IPS DF 6.9 (cell line): ENCODE measurements around the gene UNC5C.

Experiments
- DNase-seq: peaks from one replicate; pipeline ENCODE4 v3.0.0-alpha.2; 2013; ENCODE audit warnings: low read depth, low spot score
- H3K27ac ChIP-seq: one replicate; pipeline ENCODE4 v1.5.1; 2013; ENCODE audit warnings: low read length, control low read depth
- H3K27me3 ChIP-seq: 2 replicates; pipeline ENCODE4 v1.6.1; 2013; ENCODE audit warnings: mild to moderate bottlenecking, low read length; ENCODE audit not compliant: control insufficient read depth, insufficient read depth
- H3K36me3 ChIP-seq: 2 replicates; pipeline ENCODE4 v1.6.1; 2013; ENCODE audit warnings: low read length; ENCODE audit not compliant: control insufficient read depth, insufficient read depth
- H3K4me1 ChIP-seq: 2 replicates; pipeline ENCODE4 v1.6.1; 2013; ENCODE audit warnings: low read length; ENCODE audit not compliant: control insufficient read depth, insufficient read depth
- H3K4me3 ChIP-seq: 2 replicates; pipeline ENCODE4 v1.5.1; 2013; ENCODE audit warnings: mild to moderate bottlenecking, low read length
- H3K9me3 ChIP-seq: 2 replicates; pipeline ENCODE4 v1.6.1; 2013; ENCODE audit warnings: low read length, inconsistent platforms; ENCODE audit not compliant: control insufficient read depth, insufficient read depth
- WGBS: extraction: QIAGEN DNeasy Blood & Tissue Kit; methylation state at CpG from one replicate; pipeline ENCODE4 v1.1.7; 2013; ENCODE audit warnings: mixed read lengths, missing lambda C conversion rate; ENCODE audit not compliant: insufficient read length, insufficient coverage; 5-methylcytosine and 5-hydroxymethylcytosine counted together

UNC5C gene

DNA sequence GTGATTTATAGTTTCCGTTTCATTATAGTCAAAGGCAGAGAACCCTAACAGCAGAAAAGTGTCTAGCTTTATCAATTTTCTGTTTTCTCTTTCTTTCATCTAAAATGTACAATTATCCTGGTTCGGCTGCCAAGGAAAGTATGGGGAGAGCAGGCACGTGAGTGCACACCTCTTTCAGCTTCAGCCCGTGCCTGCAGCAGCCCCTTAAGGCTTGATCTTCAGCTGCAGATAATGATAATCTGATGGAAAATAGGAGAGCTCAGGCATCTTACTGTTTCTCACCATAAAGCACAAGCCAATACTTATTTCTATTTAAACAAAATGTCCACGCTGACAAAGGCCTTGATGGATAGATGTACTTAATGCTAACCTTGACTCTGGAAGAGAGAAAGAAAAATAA lies 334.4 kb downstream of the UNC5C start:
- Histone ChIP-seq H3K4me3 (no peak overlapping the region), H3K27ac (no peak overlapping the region), H3K9me3 (no peaks in the 10 kb centered on the region), H3K36me3 (no peaks in the 10 kb centered on the region), H3K27me3 (no peaks in the 10 kb centered on the region), H3K4me1 (no peaks in the 10 kb centered on the region)
- DNase-seq: no peak
- WGBS: no CpG with 5 or more reads among the region's 5 CpGs

DNA sequence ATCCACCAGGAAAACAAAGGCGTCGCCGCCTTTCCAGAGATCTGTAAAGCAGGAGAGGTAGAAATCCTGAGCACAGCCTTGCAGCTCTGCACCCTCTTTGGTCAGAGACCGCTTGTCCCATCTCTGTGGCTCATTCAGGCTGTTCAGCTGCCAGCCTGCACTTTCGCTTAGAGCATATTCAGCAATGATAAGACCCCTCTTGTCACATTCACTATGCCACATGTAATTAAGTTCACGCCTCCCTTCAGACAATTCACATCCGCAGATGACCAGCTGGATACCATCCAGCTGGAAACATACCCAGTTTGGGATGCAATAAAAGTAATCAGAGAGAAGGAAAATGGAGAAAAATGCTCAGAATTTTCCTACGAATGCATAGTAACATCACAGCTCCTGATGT lies 335.4 kb downstream of the UNC5C start:
- no CpG with 5 or more reads among the region's 8 CpGs for WGBS
- H3K4me3 ChIP-seq: no peak overlapping the region

DNA sequence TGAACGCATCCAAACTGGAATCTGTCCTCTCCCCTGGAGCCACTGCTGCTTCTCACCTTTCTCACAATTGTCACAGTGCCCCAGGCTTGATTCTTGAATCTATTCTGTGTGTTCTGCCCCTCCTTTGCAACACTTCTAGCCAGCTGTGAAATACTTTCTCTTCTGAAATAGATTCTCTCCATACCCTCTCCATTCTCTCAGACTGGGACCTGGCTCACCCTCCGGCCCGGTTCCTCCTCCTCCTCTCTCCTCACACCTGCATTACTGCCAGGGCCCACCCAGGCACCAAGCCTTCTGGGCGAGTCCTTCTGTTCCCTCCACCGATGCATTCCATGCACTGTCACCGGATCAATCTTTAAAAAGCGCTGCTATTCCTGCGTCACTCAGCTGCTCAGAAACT lies 336.1 kb downstream of the UNC5C start:
- Histone ChIP-seq H3K36me3 (no peaks in the 10 kb centered on the region), H3K27ac (no peak overlapping the region), H3K4me1 (no peaks in the 10 kb centered on the region), H3K4me3 (no peak overlapping the region), H3K27me3 (no peaks in the 10 kb centered on the region), H3K9me3 (no peaks in the 10 kb centered on the region)
- WGBS: no CpG with 5 or more reads among the region's 8 CpGs
- no peak for DNase-seq

More for the DNA sequence above, 335.4 kb downstream of the UNC5C start:
- H3K27ac ChIP-seq: no peak overlapping the region
- no peaks in the 10 kb centered on the region for H3K4me1 ChIP-seq
- no peak for DNase-seq
- H3K36me3 ChIP-seq: no peaks in the 10 kb centered on the region
- H3K27me3 ChIP-seq: no peaks in the 10 kb centered on the region
- no peaks in the 10 kb centered on the region for H3K9me3 ChIP-seq

DNA sequence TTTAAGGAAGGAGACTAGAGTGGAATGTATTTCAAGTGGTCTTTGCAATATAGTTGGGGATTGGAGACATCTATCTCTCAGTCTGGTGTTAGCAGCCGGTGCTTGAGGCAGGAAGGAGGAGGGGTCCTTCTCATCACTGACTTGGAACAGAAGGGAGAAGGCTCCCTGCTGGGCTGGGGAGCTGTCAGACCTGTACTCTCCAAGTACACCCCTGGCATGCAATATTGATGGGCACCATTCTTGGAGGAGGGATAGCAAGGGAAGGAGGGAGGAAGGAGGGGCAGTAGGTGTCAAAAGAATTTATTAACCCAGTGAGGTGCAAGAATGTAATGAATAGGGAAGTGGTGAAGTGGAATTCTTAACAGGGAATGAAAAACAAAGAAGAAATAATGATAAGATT lies 338.8 kb downstream of the UNC5C start:
- WGBS: no CpG with 5 or more reads among the region's 1 CpG
- H3K9me3 ChIP-seq: no peaks in the 10 kb centered on the region
- no peaks in the 10 kb centered on the region for H3K4me1 ChIP-seq
- DNase-seq: no peak
- H3K4me3 ChIP-seq: no peak overlapping the region
- H3K27me3 ChIP-seq: no peaks in the 10 kb centered on the region
- no peaks in the 10 kb centered on the region for H3K36me3 ChIP-seq
- no peak overlapping the region for H3K27ac ChIP-seq

DNA sequence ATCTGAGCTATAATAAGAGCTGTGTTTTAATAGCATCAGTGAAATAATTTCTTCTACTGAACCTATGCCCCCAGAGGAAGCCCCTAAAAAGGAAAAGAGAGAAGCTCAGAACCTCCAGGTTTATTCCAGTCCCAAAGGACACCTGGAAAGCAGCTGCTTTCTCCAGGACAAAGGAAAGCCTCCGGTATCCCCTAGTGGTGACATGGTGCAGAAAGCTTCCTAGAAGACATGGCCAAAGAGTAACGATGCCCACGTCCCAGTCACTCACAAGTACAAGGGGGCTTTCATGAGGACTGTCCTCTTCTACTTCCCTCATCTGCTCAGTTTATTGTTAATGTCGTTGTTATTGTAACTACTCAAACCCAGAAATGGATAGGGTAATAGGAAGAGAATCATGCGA lies 343.9 kb downstream of the UNC5C start:
- Histone ChIP-seq H3K4me1 (no peaks in the 10 kb centered on the region), H3K9me3 (no peaks in the 10 kb centered on the region), H3K27me3 (no peaks in the 10 kb centered on the region), H3K27ac (no peak overlapping the region), H3K36me3 (no peaks in the 10 kb centered on the region), H3K4me3 (no peak overlapping the region)
- no CpG with 5 or more reads among the region's 5 CpGs for WGBS
- no peak for DNase-seq

DNA sequence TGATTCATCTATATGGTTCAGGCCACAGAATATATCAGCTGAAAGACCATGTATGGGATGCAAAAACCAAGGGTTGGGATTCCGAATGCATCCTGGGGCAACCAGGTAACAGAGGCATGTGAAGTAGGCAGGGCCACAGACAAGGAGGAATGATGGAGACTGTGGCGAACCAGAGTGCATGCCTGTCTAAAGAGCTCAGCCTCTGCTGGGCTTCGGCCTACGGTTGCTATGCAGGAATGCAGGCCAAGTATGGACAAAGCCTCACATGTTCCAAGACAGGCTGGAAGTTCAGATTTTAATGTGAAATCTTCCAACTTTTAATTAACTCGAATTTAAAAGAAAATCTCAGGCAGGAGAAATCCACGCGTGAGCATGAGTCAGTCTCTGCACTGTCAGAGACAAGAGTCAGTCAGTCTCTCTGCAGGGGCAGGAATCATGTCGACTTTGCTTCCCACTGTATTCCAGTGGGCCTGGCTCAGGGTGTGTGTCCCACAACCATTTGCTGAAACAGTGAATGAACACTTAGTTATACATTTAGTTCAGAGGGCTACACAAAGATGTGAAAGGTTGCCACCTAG lies 344.4 kb downstream of the UNC5C start:
- Histone ChIP-seq H3K36me3 (no peaks in the 10 kb centered on the region), H3K4me3 (no peak overlapping the region), H3K9me3 (no peaks in the 10 kb centered on the region), H3K27me3 (no peaks in the 10 kb centered on the region), H3K4me1 (no peaks in the 10 kb centered on the region), H3K27ac (no peak overlapping the region)
- WGBS: no CpG with 5 or more reads among the region's 8 CpGs
- no peak for DNase-seq

DNA sequence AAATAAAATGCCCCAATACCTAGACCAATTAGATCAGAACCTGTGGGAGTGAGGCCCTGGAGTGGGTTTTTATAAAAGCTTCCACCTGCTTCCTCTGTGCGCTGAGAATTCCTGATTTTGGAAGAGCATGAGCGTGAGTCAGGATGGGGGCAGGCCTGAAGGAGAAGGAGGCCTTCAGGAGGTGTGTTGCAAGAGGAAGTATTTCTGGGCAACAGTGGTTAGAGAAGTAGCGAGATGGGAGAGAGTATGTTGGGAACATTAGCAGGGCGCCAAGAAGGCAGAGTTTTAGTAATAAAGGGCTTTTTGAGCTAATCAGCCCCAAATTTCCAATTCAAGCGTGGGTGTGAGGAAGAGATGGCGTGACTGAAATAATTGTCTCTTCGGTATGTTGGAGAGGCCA lies 349.8 kb downstream of the UNC5C start:
- no peaks in the 10 kb centered on the region for H3K36me3 ChIP-seq
- WGBS: no CpG with 5 or more reads among the region's 7 CpGs
- no peak overlapping the region for H3K27ac ChIP-seq
- DNase-seq: no peak
- H3K4me3 ChIP-seq: no peak overlapping the region
- H3K27me3 ChIP-seq: no peaks in the 10 kb centered on the region
- H3K9me3 ChIP-seq: no peaks in the 10 kb centered on the region
- H3K4me1 ChIP-seq: peaks cover 2% of the 10 kb centered on the region; the same call in 1 of the 2 replicates

DNA sequence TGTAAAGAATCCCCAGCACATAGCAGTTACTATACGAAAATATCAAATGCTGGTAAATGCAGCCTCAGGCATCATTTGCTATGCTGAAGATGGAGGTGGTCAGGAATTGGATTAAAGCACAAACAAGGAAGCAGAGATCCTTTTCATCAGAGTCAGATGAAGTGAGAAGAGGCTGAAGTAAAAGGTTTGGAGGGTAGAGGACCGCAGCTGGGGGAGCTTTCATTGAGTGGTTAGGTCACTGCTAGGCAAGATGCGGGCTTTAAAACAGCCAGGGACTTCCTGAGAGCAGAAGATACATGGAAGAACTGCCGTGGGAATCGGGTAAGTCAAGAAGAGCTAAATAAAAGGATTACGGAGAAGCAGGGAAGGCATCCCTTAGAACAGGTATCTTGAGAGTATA lies 351.4 kb downstream of the UNC5C start:
- no peak for DNase-seq
- H3K27ac ChIP-seq: no peak overlapping the region
- no CpG with 5 or more reads among the region's 6 CpGs for WGBS

DNA sequence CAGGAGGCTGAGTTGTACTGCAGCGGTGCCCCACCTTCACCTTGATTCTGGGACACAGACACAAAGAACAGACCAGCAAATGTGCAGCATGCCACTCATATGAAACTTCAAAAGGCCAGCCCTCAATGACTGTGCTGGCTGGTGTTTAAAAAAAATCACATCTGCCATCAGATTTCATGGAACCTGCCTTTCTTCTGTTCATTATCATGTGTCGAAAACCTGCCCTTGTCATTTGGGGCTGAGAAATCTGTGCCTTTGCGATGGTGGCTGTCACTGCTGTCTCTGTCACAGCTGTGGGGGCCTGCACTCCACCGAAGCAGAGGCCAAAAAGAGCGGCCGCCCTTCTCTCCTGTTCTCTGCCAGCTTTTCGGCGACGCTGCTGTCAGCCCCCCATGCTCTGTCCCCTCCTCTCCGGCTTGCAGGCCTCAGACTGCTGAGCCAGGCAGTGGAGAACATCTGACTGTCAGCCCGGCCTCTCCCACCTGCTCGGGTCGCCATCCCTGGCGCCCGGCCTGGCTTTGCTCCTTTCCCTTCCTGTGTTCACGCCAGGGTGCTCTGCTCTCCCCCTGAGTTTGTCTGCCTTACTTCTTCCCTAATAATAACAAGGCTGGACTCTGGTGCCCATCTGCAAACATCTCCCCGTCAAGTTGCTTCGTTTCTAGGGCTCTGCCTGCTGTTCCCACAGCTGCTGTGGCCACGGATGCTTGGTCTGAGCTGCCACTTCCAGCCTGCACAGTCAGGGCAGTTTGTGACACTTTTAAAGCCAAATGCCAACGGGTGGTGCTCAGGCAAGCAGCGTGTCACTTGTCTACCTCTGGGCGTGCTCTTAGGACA lies 355.2 kb downstream of the UNC5C start:
- H3K36me3 ChIP-seq: no peaks in the 10 kb centered on the region
- no CpG with 5 or more reads among the region's 22 CpGs for WGBS
- H3K4me3 ChIP-seq: no peak overlapping the region
- H3K4me1 ChIP-seq: peaks cover 2% of the 10 kb centered on the region; the same call in 1 of the 2 replicates
- H3K27me3 ChIP-seq: no peaks in the 10 kb centered on the region
- no peaks in the 10 kb centered on the region for H3K9me3 ChIP-seq
- DNase-seq: no peak
- H3K27ac ChIP-seq: no peak overlapping the region

More for the DNA sequence above, 351.4 kb downstream of the UNC5C start:
- H3K9me3 ChIP-seq: no peaks in the 10 kb centered on the region
- no peaks in the 10 kb centered on the region for H3K36me3 ChIP-seq
- peaks cover 2% of the 10 kb centered on the region; the same call in 1 of the 2 replicates for H3K4me1 ChIP-seq
- no peaks in the 10 kb centered on the region for H3K27me3 ChIP-seq
- no peak overlapping the region for H3K4me3 ChIP-seq

DNA sequence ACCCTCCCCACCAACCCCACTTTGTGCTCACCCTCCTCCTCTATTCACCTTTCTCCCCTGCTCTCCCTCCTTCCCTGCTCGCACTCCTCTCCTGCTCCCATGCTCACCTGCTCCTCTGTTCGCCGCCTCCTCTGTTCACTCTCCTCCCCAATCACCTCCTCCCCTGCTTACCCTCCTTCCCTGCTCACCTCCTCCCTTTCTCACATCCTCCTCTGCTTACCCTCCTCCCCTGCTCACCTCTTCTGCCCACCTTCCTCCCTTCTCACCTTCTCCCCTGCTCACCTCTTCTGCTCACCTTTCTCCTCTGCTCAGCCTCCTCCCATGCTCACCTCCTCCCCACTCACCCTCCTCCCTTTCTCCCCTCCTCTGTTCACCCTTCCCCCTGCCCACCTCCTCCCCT lies 357.2 kb downstream of the UNC5C start:
- H3K27ac ChIP-seq: no peak overlapping the region

More for the DNA sequence above, 357.2 kb downstream of the UNC5C start:
- WGBS: no CpG with 5 or more reads among the region's 3 CpGs
- peaks cover 2% of the 10 kb centered on the region; the same call in 1 of the 2 replicates for H3K4me1 ChIP-seq
- H3K36me3 ChIP-seq: no peaks in the 10 kb centered on the region
- DNase-seq: no peak
- no peak overlapping the region for H3K4me3 ChIP-seq
- H3K27me3 ChIP-seq: no peaks in the 10 kb centered on the region
- no peaks in the 10 kb centered on the region for H3K9me3 ChIP-seq
